Brain microvascular endothelial cell (primary cell): ENCODE results near the gene CACNA1D.

Experiments used
- DNase-seq: peaks from one replicate; pipeline ENCODE4 v3.0.0-alpha.2; 2020
- H3K27ac ChIP-seq: fragments of 250-450 bp; sonication (Bioruptor Pico); 2 replicates; pipeline ENCODE4 v1.5.1; 2020; ENCODE audit warnings: mild to moderate bottlenecking, moderate library complexity
- H3K27me3 ChIP-seq: fragments of 250-450 bp; sonication (Bioruptor Pico); replicated peaks from 2 replicates; pipeline ENCODE4 v1.5.1; 2020; ENCODE audit warnings: mild to moderate bottlenecking
- H3K36me3 ChIP-seq: fragments of 250-450 bp; sonication (Bioruptor Pico); replicated peaks from 2 replicates; pipeline ENCODE4 v1.5.1; 2020; ENCODE audit warnings: mild to moderate bottlenecking
- H3K4me3 ChIP-seq: 2 replicates; pipeline ENCODE4 v1.5.1; 2011; ENCODE audit warnings: low read depth, mild to moderate bottlenecking, control low read depth, low read length, moderate library complexity
- CTCF ChIP-seq: IDR thresholded peaks from 2 replicates; pipeline ENCODE4 v1.5.1; 2011; ENCODE audit warnings: low read depth, mild to moderate bottlenecking, moderate library complexity, low read length, control low read depth, inconsistent platforms; ENCODE audit errors: missing control alignments
- in situ Hi-C: cut with HindIII; loops from 2 replicates; pipeline ENCODE4 v1.10.0; 2017; ENCODE audit warnings: low sequenced_read_pairs, low pct_ligation_motif_present

The CACNA1D gene

GRCh38 chr3:53833700-53834099 lies 339.3 kb downstream of the CACNA1D start:
- no peak for DNase-seq
- no peak for TF ChIP-seq CTCF
- H3K4me3 ChIP-seq = no peak overlapping the region
- no peaks in the 10 kb centered on the region for H3K36me3 ChIP-seq
- H3K27ac ChIP-seq = no peak overlapping the region
- in situ Hi-C loops = no loop called here
- no peaks in the 10 kb centered on the region for H3K27me3 ChIP-seq

- TF ChIP-seq CTCF = no peak
- Histone ChIP-seq H3K27ac (no peak overlapping the region), H3K4me3 (no peak overlapping the region), H3K27me3 (no peaks in the 10 kb centered on the region), H3K36me3 (no peaks in the 10 kb centered on the region)
- no peak for DNase-seq
- in situ Hi-C loops = no loop called here
Observed at GRCh38 chr3:53834429-53835095, 340.2 kb downstream of the CACNA1D start.

- TF ChIP-seq CTCF = no peak
Observed at GRCh38 chr3:53835257-53835656, 340.8 kb downstream of the CACNA1D start.

GRCh38 chr3:53836084-53836872 lies 341.9 kb downstream of the CACNA1D start:
- Histone ChIP-seq H3K27ac (no peak overlapping the region), H3K36me3 (no peaks in the 10 kb centered on the region), H3K27me3 (no peaks in the 10 kb centered on the region), H3K4me3 (no peak overlapping the region)
- in situ Hi-C loops = no loop called here
- no peak for TF ChIP-seq CTCF
- no peak for DNase-seq

More at GRCh38 chr3:53835257-53835656, 340.8 kb downstream of the CACNA1D start:
- Histone ChIP-seq H3K27me3 (no peaks in the 10 kb centered on the region), H3K4me3 (no peak overlapping the region), H3K36me3 (no peaks in the 10 kb centered on the region), H3K27ac (no peak overlapping the region)
- in situ Hi-C loops = no loop called here
- no peak for DNase-seq

- no peaks in the 10 kb centered on the region for H3K36me3 ChIP-seq
- no peak overlapping the region for H3K27ac ChIP-seq
- H3K27me3 ChIP-seq = no peaks in the 10 kb centered on the region
- no peak for DNase-seq
- no peak overlapping the region for H3K4me3 ChIP-seq
- no peak for TF ChIP-seq CTCF
- in situ Hi-C loops = no loop called here
Observed at GRCh38 chr3:53837331-53837730, 342.9 kb downstream of the CACNA1D start.

- peak; percentile 11 for TF ChIP-seq CTCF
- no peak for DNase-seq
- Histone ChIP-seq H3K4me3 (no peak overlapping the region), H3K36me3 (no peaks in the 10 kb centered on the region), H3K27ac (no peak overlapping the region), H3K27me3 (peaks cover 7% of the 10 kb centered on the region)
- in situ Hi-C loops = no loop called here
Observed at GRCh38 chr3:53841296-53841695, 346.9 kb downstream of the CACNA1D start.
